ENCODE measurements around the gene OR2K2. TPM values are rescaled to one million over a fixed set of nuclear protein-coding genes. Genes with fewer than 3 reads are reported as not detected.
"Not testable (repeated sequence)": the region's sequence is repeated elsewhere in the genome, so short reads cannot be mapped to it uniquely, and the experiment has no call there.

Gene OR2K2
- total RNA-seq, 1 donor from 2014 or later: not detected

- H3K9me3 Mint-ChIP-seq (ENCODE audit: unreplicated experiment): no peaks in the 10 kb centered on the region
- TF ChIP-seq, protein P1, sequence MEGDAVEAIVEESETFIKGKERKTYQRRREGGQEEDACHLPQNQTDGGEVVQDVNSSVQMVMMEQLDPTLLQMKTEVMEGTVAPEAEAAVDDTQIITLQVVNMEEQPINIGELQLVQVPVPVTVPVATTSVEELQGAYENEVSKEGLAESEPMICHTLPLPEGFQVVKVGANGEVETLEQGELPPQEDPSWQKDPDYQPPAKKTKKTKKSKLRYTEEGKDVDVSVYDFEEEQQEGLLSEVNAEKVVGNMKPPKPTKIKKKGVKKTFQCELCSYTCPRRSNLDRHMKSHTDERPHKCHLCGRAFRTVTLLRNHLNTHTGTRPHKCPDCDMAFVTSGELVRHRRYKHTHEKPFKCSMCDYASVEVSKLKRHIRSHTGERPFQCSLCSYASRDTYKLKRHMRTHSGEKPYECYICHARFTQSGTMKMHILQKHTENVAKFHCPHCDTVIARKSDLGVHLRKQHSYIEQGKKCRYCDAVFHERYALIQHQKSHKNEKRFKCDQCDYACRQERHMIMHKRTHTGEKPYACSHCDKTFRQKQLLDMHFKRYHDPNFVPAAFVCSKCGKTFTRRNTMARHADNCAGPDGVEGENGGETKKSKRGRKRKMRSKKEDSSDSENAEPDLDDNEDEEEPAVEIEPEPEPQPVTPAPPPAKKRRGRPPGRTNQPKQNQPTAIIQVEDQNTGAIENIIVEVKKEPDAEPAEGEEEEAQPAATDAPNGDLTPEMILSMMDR (IDR thresholded peaks at IDR 0.05; ENCODE audit: unreplicated experiment): no peak
- no peak overlapping the region for H3K4me3 Mint-ChIP-seq (ENCODE audit: unreplicated experiment)
- no peak for DNase-seq (ENCODE audit: low spot score)
- no peaks in the 10 kb centered on the region for H3K36me3 Mint-ChIP-seq (ENCODE audit: low read depth, unreplicated experiment)
- H3K27me3 Mint-ChIP-seq (ENCODE audit: unreplicated experiment): no peaks in the 10 kb centered on the region
- H3K4me1 Mint-ChIP-seq (ENCODE audit: unreplicated experiment): no peaks in the 10 kb centered on the region
- H3K27ac Mint-ChIP-seq (ENCODE audit: unreplicated experiment): no peak overlapping the region
Measured at GRCh38 chr9:111282845-111283244, 47.2 kb downstream of the OR2K2 start.

DNA sequence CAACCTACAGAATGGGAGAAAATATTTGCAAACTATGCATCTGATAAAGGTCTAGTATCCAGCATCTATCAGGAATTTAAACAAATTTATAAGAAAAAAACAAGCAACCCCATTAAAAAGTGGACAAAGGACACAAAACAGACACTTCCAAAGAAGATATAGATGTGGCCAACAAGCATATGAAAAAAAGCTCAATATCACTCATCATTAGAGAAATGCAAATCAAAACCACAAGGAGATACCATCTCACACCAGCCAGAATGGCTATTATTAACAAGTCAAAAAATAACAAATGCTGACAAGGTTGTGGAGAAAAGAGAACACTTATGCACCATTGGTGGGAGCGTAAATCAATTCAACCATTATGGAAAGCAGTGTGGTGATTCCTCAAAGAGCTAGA, 49.2 kb downstream of the OR2K2 start:
- H3K27ac Mint-ChIP-seq (ENCODE audit: unreplicated experiment); H3K4me3 Mint-ChIP-seq (ENCODE audit: unreplicated experiment); H3K4me1 Mint-ChIP-seq (ENCODE audit: unreplicated experiment); DNase-seq (ENCODE audit: low spot score); H3K27me3 Mint-ChIP-seq (ENCODE audit: unreplicated experiment); H3K9me3 Mint-ChIP-seq (ENCODE audit: unreplicated experiment); H3K36me3 Mint-ChIP-seq (ENCODE audit: low read depth, unreplicated experiment): not testable (repeated sequence)

Other genes starting within 250 kb of the OR2K2 start
- gene ECPAS, start 154.2 kb upstream of the OR2K2 start, total RNA-seq (ENCODE audit: unreplicated experiment): 111 TPM
- 24.0 TPM for gene ZNF483, start 195.0 kb upstream of the OR2K2 start, total RNA-seq (ENCODE audit: unreplicated experiment)